GM15510 (cell line): ENCODE measurements around the gene FERMT2.

Experiments
- POLR2A ChIP-seq: IDR thresholded peaks from 3 replicates; pipeline ENCODE4 v1.6.1; 2011; ENCODE audit warnings: borderline replicate concordance; ENCODE audit not compliant: insufficient read length; ENCODE audit errors: extremely low read depth

Gene FERMT2

DNA sequence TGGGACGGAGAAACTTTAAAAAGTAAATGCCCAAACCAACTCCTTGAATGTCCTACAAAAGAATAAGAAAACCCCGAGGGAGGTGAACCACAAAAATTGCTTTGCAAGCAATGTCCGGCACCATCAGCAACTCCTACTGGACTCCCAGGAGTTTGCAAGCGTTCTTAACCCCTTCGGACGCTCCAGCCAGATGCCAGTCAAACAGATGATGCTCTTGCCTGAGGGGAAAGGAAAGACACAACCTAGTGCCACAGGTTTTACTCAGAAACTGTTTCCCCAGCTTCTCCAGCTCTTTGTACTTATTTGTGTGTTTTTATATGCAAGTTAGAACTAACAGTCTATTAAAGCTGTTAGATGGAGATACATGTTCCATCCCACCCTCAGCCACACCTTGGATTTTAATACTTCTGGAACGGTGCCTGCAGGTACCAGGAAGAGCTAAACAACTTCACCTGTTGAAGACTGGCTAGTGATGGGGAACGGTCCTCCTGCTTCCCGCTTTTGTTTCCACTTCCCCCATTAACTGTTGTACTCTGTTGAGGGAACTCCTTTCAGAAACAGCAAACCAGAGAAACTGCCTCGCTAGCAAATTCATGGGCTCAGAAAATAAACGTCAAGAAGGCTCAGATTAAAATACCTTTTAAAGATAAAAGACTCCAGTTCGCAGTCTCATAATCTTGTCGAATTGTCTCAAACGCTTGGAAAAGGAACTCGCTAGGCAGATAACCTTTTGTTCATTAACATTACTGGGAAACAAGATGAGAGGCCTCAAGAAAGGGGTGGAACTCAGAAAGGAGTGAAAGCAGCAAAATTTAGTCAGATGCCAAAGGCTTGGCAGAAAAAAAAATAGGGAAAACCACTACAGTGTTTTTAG lies 1.1 kb upstream of the FERMT2 start:
- TF ChIP-seq POLR2A, result no peak

GRCh38 chr14:52950410-52950897 lies 396 bp downstream of the FERMT2 start:
- TF ChIP-seq POLR2A, result no peak

GRCh38 chr14:52949711-52950409 lies 990 bp downstream of the FERMT2 start:
- TF ChIP-seq POLR2A, result no peak

DNA sequence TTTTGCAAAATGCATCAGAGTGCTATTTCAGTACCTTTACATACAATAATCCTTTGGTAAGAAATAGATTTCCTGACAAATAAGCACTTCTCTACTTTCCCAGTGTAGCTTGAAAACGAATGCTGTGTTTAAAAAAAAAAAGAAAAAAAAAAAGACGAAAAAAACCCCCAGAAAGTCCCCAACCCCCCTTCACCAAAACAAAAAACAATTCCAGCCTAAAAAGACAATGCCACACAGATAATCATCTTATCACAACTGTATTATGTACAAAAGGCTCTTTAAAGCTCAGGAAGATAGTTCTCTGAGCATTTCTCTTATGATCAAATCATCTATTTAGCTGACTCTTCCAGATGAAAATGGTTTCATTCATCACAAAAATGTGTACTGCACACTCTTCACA lies 1.6 kb downstream of the FERMT2 start:
- TF ChIP-seq POLR2A, result no peak

DNA sequence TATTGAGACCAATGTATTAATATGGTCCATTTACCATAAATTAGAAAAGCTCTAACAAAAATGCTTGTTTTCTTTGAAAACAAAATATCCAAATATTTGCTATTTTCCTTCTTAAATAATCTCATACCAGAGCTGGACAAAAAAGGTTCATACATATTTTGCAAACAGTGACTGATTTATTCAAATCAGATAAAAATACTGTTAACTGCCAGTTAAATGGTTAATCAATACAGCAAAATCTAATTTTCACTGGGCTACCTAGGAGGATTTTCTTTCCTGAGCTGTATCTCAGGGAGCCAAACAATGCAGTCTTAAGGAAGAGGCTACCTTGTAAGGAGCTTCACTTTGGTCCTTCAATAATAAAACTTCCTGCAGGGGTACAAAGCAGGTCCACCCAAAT lies 2.0 kb downstream of the FERMT2 start:
- no peak for TF ChIP-seq POLR2A

DNA sequence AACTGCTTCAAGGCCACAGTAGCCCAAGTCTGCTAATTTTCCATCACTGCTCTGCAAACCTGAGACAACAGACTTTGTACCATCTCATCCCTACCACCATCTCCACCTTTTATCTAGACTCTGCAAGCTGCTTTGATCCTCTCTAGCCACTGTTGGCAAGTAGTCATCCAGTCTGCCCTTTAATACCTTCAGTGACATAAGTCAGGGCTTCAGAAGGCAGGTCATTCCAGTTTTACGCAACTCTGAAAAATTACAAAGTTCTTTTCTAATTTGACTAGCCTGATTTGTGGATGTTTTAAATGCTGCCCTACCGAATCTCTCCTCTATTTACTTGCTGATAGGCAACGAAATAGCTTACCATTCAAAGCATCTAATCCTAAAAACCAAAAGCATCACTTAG lies 2.8 kb downstream of the FERMT2 start:
- no peak for TF ChIP-seq POLR2A

- TF ChIP-seq POLR2A, result no peak
These were observed 6.6 kb downstream of the FERMT2 start for GRCh38 chr14:52944254-52944653.

GRCh38 chr14:52939427-52939826 lies 11.4 kb downstream of the FERMT2 start:
- no peak for TF ChIP-seq POLR2A

DNA sequence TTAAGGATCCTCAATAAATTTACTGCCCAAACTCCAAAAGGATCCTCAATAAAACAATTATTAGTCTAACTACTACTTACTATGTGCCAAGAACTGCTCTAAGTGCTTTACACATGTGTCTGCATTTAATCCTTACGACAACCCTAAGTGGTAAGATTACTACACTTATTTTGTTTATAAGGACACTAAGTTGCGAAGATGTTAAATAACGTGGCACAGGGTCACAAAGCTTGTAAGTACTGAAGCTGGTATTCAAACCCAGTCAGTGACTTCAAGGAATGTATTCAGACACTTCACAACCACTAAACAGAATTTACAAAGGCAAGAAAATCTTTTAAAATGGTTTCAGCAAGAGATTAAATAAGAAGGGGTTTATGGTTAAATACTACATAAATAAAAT lies 13.0 kb downstream of the FERMT2 start:
- no peak for TF ChIP-seq POLR2A

GRCh38 chr14:52937306-52937705 lies 13.5 kb downstream of the FERMT2 start:
- no peak for TF ChIP-seq POLR2A

DNA sequence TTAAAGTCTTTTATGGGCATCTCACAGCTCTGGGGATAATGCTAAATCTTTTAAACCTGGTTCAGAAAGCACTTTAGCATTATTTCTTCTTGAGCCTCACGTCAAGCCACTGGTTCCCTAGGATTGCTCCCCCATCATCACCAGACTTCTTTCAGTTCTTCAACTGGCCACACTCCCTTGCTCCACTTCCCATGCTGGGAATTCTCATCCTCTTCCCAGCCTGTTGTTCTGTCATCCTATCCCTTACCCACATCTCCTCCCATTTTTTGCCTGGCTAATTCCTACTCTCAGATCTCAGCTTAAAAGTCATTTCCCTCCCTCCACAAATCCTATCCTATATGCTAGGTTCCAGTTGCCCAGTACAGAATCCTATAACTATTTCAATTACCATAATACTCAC lies 14.4 kb downstream of the FERMT2 start:
- no peak for TF ChIP-seq POLR2A

DNA sequence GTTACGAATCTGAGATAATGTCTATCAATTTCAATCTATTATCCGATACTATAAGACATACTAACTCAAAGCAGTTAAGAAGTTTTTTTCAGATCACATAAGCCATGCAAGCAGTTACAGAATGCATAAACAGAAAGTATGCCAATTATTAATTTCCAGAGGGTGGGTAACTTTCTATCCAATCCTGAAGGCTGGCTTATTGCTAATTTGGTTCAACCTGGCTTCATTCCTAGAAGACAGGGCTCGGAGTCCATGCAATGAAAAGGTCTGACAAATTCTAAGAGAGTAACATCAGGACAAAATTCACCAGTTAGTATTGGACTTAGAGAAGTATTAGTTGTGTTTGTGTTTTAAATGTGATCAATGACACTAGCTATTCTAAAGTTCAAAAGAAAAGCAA lies 15.0 kb downstream of the FERMT2 start:
- no peak for TF ChIP-seq POLR2A

- TF ChIP-seq POLR2A, result no peak
These were observed 16.1 kb downstream of the FERMT2 start for GRCh38 chr14:52934762-52935161.

DNA sequence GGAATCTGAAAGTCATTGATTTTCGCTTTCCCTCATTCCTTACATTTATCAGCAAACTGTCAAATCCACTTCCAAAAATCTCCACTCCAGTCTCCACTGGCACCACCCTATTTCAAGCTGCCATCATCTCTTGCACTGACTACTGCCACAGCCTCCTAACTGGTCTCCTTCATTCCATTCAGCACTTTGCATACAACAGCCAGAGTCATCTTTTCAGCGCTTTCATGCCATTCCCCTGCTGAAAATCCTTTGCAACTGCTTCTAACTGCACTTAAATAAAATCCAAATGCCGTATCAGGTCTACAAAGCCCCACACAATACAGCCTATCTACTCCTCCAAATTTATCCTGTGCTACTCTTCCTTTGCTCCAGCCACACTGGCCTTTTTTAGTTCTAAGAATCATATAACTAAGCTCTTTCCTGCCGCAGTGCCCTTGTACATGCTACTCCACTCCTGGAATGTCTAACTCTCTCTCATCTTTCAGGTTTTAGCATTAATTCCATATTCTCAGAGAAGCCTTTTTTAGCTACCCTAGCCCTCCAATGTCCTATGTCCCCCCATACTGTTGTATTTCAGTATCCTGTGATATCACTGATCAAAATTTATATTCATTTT lies 21.6 kb downstream of the FERMT2 start:
- no peak for TF ChIP-seq POLR2A

DNA sequence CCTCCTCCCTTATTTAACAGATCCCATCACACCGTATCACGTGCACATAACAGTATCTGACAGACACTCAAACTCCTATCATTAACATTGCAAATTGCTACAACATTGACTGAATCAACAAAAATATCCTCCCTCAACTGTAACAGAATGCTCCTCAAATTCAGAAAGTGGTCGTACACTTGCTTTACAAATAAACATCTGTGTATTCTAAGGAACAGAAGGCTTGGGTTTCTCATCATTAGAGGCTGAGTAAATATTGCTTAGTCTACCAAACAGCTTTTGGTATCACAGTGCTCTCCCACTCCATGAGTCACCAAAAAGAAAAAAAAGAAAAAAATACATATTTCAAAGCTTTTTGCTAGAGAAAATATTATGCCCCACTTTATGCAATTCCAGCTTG lies 23.9 kb downstream of the FERMT2 start:
- no peak for TF ChIP-seq POLR2A
